ENCODE data around the gene GAS6.

The GAS6 gene

GRCh38 chr13:113819731-113820715 is 43.9 kb downstream of the GAS6 start:
- no peak for DNase-seq (ENCODE audit: low read depth)

GRCh38 chr13:113819341-113819730 is 44.5 kb downstream of the GAS6 start:
- no peak for DNase-seq (ENCODE audit: low read depth)

GRCh38 chr13:113818700-113819295 is 45.1 kb downstream of the GAS6 start:
- DNase-seq (ENCODE audit: low read depth): no peak

GRCh38 chr13:113817860-113818691 is 45.8 kb downstream of the GAS6 start:
- DNase-seq (ENCODE audit: low read depth): no peak

GRCh38 chr13:113816946-113817859 is 46.7 kb downstream of the GAS6 start:
- DNase-seq (ENCODE audit: low read depth): no peak

GRCh38 chr13:113816254-113816929 is 47.5 kb downstream of the GAS6 start:
- DNase-seq (ENCODE audit: low read depth): no peak

GRCh38 chr13:113815151-113816058 is 48.5 kb downstream of the GAS6 start:
- peak; percentile 59 for DNase-seq (ENCODE audit: low read depth)

- DNase-seq (ENCODE audit: low read depth): no peak
Observed at GRCh38 chr13:113814435-113814821, 49.4 kb downstream of the GAS6 start.

GRCh38 chr13:113813749-113814434 is 50.0 kb downstream of the GAS6 start:
- DNase-seq (ENCODE audit: low read depth): no peak

- no peak for DNase-seq (ENCODE audit: low read depth)
Observed at GRCh38 chr13:113813070-113813748, 50.7 kb downstream of the GAS6 start.

- no peak for DNase-seq (ENCODE audit: low read depth)
Observed at GRCh38 chr13:113812178-113813040, 51.5 kb downstream of the GAS6 start.

- no peak for DNase-seq (ENCODE audit: low read depth)
Observed at GRCh38 chr13:113811081-113811928, 52.6 kb downstream of the GAS6 start.

- no peak for DNase-seq (ENCODE audit: low read depth)
Observed at GRCh38 chr13:113810640-113811039, 53.2 kb downstream of the GAS6 start.

- DNase-seq (ENCODE audit: low read depth): no peak
Observed at GRCh38 chr13:113809934-113810333, 53.9 kb downstream of the GAS6 start.

- DNase-seq (ENCODE audit: low read depth): no peak
Observed at GRCh38 chr13:113808058-113808834, 55.6 kb downstream of the GAS6 start.

- DNase-seq (ENCODE audit: low read depth): no peak
Observed at GRCh38 chr13:113806526-113806925, 57.4 kb downstream of the GAS6 start.
